Effector memory CD8-positive, alpha-beta T cell (primary cell): Measurements from ENCODE around the gene COL2A1.

Source experiments
- ATAC-seq: fragments of 150-1000 bp; cut with Tn5 transposase; replicated peaks from 2 replicates; pipeline ENCODE4 v1.10.0; 2021; ENCODE audit warnings: mild to moderate bottlenecking, moderate library complexity
- DNase-seq, 3 experiments: peaks; one replicate each; pipeline ENCODE4 v3.0.0; 2021
- H3K27ac Mint-ChIP-seq, 2 donors: one replicate each; pipeline ENCODE4 v1.8.0; 2022; ENCODE audit warnings: mild to moderate bottlenecking in 2 of 2, mixed read lengths in 2 of 2, moderate library complexity in 2 of 2
- H3K27me3 Mint-ChIP-seq, 2 donors: one replicate each; pipeline ENCODE4 v1.8.0; 2022; ENCODE audit warnings: mixed read lengths in 2 of 2
- H3K36me3 Mint-ChIP-seq: one replicate; pipeline ENCODE4 v1.8.0; 2022; ENCODE audit warnings: mild to moderate bottlenecking, moderate library complexity, mixed read lengths; ENCODE audit not compliant: insufficient read depth
- H3K4me1 Mint-ChIP-seq, 2 donors: one replicate each; pipeline ENCODE4 v1.8.0; 2022; ENCODE audit warnings: low read depth in 2 of 2, mixed read lengths in 2 of 2
- H3K4me3 Mint-ChIP-seq, 2 donors: one replicate each; pipeline ENCODE4 v1.8.0; 2022; ENCODE audit warnings: mild to moderate bottlenecking in 2 of 2, mixed read lengths in 2 of 2, moderate library complexity in 2 of 2
- H3K9me3 Mint-ChIP-seq, 2 donors: one replicate each; pipeline ENCODE4 v1.8.0; 2022; ENCODE audit warnings: mixed read lengths in 2 of 2

Gene COL2A1

GRCh38 chr12:48013287-48013686, 9.0 kb upstream of the COL2A1 start:
- Mint-ChIP-seq H3K9me3 (no peaks in the 10 kb centered on the region), H3K4me3 (no peak overlapping the region), H3K4me1 (no peaks in the 10 kb centered on the region), H3K36me3 (no peaks in the 10 kb centered on the region), H3K27me3 (peaks cover 46 to 88% of the 10 kb centered on the region in 2 donors), H3K27ac (no peak overlapping the region)
- DNase-seq (no peak), ATAC-seq (no peak)

DNA sequence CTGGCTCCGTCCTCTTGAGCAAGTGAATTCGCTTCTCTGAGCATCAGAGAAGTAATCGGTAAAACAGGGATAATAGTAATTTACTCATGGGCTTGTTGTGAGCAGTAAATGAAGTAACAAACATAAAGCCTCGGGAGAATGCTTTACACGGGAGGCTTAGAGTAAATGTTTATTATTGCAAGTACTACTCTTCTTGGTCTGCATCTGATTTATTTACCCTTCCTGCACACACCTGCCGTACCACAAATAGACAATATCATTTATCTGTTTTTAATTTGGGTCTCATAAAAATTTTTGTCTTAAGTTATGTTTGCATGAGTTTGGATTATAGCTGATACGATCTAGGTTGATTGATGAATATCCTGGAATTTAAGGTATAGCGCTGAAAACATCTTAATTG, 7.8 kb upstream of the COL2A1 start:
- ATAC-seq (no peak), DNase-seq (no peak)
- Mint-ChIP-seq H3K27ac (no peak overlapping the region), H3K4me3 (no peak overlapping the region), H3K36me3 (no peaks in the 10 kb centered on the region), H3K9me3 (no peaks in the 10 kb centered on the region), H3K4me1 (no peaks in the 10 kb centered on the region), H3K27me3 (peaks cover 50 to 88% of the 10 kb centered on the region in 2 donors)

DNA sequence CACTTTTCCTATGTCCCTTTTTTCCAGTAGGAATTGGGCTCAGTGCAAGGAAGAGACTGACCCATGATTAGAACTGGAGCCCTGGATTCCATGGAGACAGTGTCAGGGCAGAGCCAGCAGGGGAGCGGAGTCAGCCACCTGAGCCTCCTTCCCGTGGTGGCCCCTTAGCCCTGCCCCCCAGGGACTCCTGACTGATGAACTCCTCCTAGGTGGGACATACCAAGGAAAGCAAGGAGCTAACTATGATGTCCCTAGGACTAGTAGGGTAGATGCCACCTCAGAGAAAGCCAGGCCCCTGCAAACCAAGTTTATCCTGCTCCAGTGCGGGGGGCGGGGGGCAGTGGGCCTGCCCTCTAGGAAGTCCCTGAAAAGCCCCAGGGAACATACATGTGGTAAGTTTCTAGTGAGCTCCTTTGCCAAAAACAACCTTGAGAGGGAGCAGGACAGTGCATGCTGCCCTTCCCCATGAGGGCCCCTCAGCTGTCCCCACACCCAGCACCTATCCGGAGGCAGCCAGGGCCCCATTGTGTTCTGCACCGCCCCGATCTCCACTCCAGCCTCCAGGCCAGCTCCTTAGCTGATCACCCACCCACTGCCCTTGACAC, 6.2 kb upstream of the COL2A1 start:
- Mint-ChIP-seq H3K4me3 (no peak overlapping the region), H3K9me3 (no peaks in the 10 kb centered on the region), H3K27ac (no peak overlapping the region), H3K4me1 (peaks cover 0 to under 1% of the 10 kb centered on the region in 2 donors), H3K27me3 (peaks cover 66 to 93% of the 10 kb centered on the region in 2 donors), H3K36me3 (no peaks in the 10 kb centered on the region)
- DNase-seq (no peak), ATAC-seq (no peak)

GRCh38 chr12:48009471-48009870, 5.2 kb upstream of the COL2A1 start:
- DNase-seq = no peak
- H3K9me3 Mint-ChIP-seq = no peaks in the 10 kb centered on the region
- H3K4me3 Mint-ChIP-seq = no peak overlapping the region
- no peaks in the 10 kb centered on the region for H3K36me3 Mint-ChIP-seq
- no peak overlapping the region for H3K27ac Mint-ChIP-seq
- H3K4me1 Mint-ChIP-seq = peaks cover 0 to 2% of the 10 kb centered on the region in 2 donors
- peaks cover 71 to 93% of the 10 kb centered on the region in 2 donors for H3K27me3 Mint-ChIP-seq
- ATAC-seq = no peak

- no peak overlapping the region for H3K27ac Mint-ChIP-seq
- no peaks in the 10 kb centered on the region for H3K9me3 Mint-ChIP-seq
- H3K27me3 Mint-ChIP-seq = peaks cover 72 to 94% of the 10 kb centered on the region in 2 donors
- H3K4me3 Mint-ChIP-seq = no peak overlapping the region
- H3K36me3 Mint-ChIP-seq = no peaks in the 10 kb centered on the region
- H3K4me1 Mint-ChIP-seq = peaks cover under 1 to 2% of the 10 kb centered on the region in 2 donors
- no peak for DNase-seq
- ATAC-seq = no peak
Measured at GRCh38 chr12:48008950-48009349, 4.7 kb upstream of the COL2A1 start.

DNA sequence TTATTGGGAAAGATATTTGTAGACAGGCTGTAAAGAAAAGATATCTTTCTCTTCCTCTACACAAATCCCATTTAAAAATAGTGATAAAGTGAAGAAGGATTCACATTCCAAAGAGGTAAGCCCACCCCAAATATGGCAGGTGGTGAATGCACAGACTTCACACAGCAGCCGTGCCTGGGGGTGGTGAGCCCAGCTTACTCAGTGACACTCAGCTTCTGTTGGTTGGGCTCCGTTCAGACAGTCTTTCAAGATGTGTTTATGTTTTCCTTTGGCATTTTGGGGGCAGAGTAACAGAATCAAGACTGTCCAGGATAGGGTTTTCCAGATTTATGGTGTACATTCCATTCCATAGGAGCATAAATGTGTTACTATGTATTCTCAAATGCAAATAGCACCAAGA, 4.1 kb upstream of the COL2A1 start:
- Mint-ChIP-seq H3K9me3 (no peaks in the 10 kb centered on the region), H3K4me3 (no peak overlapping the region), H3K27me3 (peaks cover 72 to 94% of the 10 kb centered on the region in 2 donors), H3K4me1 (peaks cover 7% of the 10 kb centered on the region in 2 donors), H3K36me3 (no peaks in the 10 kb centered on the region), H3K27ac (no peak overlapping the region)
- DNase-seq (no peak), ATAC-seq (no peak)

- peaks cover 2% of the 10 kb centered on the region for H3K36me3 Mint-ChIP-seq
- no peak for ATAC-seq
- no peak overlapping the region for H3K27ac Mint-ChIP-seq
- H3K4me1 Mint-ChIP-seq = peaks cover 14 to 15% of the 10 kb centered on the region in 2 donors
- no peak overlapping the region for H3K4me3 Mint-ChIP-seq
- DNase-seq = no peak
- H3K27me3 Mint-ChIP-seq = peaks cover 82 to 96% of the 10 kb centered on the region in 2 donors
- H3K9me3 Mint-ChIP-seq = no peaks in the 10 kb centered on the region
Measured at GRCh38 chr12:48007206-48007605, 2.9 kb upstream of the COL2A1 start.

GRCh38 chr12:48005750-48006021, 1.4 kb upstream of the COL2A1 start:
- no peaks in the 10 kb centered on the region for H3K9me3 Mint-ChIP-seq
- no peak for ATAC-seq
- peak overlapping the region; percentile 58 to 59 for H3K4me3 Mint-ChIP-seq

DNA sequence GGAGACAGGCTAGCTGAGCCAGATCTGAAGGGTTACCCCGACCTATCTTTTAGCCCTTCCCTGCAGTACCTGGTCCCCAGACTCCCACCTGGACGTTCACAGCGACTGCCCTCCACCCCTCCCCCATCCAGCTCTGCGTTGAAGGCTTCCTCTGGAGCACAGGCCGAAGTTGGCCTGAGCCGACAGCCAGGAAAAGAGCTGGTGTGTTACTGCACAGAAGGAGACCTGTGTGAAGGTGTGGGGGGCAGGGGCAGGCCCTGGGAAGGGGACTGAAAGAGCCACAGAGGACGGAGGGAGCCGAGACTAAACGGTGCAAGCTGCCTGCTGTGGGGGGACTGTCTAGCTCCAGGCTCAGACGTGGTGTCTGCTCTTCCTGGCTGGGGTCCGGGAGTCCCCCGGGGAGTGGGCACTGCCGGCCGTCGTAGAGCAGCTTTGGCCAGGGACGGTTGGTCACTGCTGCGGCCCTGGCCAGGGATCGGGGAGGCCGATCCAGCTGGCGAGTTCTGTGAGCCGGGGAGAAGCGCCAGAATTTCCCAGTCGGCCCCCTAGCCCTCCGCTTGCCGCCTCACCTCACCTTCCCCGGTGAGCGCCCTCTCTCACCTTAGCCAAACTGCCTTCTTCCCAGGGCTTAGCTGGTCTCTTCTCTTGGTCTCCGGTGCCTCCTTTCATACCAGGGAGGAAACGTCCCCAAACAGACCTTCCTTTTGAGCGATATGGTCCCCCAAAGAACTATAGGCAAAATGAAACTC, 899 bp upstream of the COL2A1 start:
- H3K4me3 Mint-ChIP-seq = peak overlapping the region; percentile 58 to 59
- H3K27ac Mint-ChIP-seq = no peak overlapping the region
- peaks cover 2% of the 10 kb centered on the region for H3K36me3 Mint-ChIP-seq
- peaks cover 22 to 27% of the 10 kb centered on the region in 2 donors for H3K4me1 Mint-ChIP-seq
- peaks cover 88 to 96% of the 10 kb centered on the region in 2 donors for H3K27me3 Mint-ChIP-seq
- DNase-seq (no peak), ATAC-seq (no peak)
- H3K9me3 Mint-ChIP-seq = no peaks in the 10 kb centered on the region

More at GRCh38 chr12:48005750-48006021, 1.4 kb upstream of the COL2A1 start:
- peaks cover 86 to 96% of the 10 kb centered on the region in 2 donors for H3K27me3 Mint-ChIP-seq
- peaks cover 2% of the 10 kb centered on the region for H3K36me3 Mint-ChIP-seq
- peaks cover 22 to 27% of the 10 kb centered on the region in 2 donors for H3K4me1 Mint-ChIP-seq
- H3K27ac Mint-ChIP-seq = no peak overlapping the region
- no peak for DNase-seq

- Mint-ChIP-seq H3K4me1 (peaks cover 23 to 27% of the 10 kb centered on the region in 2 donors), H3K36me3 (peaks cover 2% of the 10 kb centered on the region), H3K27me3 (peaks cover 91 to 96% of the 10 kb centered on the region in 2 donors), H3K9me3 (no peaks in the 10 kb centered on the region), H3K4me3 (peak overlapping the region; percentile 71 to 90), H3K27ac (no peak overlapping the region)
- DNase-seq (peak in 1 of 3 experiments; percentile 10), ATAC-seq (peak; percentile 21)
Measured at GRCh38 chr12:48003226-48004052, 837 bp downstream of the COL2A1 start.

DNA sequence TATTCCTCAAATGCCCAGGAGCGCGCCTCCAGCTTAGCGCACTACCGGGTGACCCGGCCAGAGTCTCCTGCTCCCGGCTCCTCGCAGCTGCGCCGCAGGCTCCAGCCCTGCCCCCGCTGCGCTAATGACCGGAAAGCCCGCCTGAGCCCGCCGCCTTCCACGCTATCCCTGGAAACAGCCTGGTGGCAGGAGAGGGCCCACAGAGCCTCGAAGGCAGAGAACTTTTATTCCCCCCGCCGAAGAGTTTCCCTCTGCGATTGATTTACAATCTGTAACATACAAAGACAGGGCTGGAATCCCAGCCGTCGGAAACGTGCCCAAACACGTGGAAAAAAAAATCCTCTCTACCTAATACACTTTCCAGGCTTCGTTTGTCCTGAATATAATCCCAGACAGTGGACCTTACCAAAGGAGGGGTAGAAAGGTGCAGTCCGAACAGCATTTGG, 1.5 kb downstream of the COL2A1 start:
- DNase-seq = no peak
- Mint-ChIP-seq H3K27ac (no peak overlapping the region), H3K27me3 (peaks cover 91 to 96% of the 10 kb centered on the region in 2 donors), H3K36me3 (peaks cover 2% of the 10 kb centered on the region), H3K4me1 (peaks cover 24 to 27% of the 10 kb centered on the region in 2 donors), H3K9me3 (no peaks in the 10 kb centered on the region), H3K4me3 (peak overlapping the region; percentile 71 to 90)
- ATAC-seq = no peak

- H3K27ac Mint-ChIP-seq = no peak overlapping the region
- peaks cover 89 to 96% of the 10 kb centered on the region in 2 donors for H3K27me3 Mint-ChIP-seq
- peaks cover 2% of the 10 kb centered on the region for H3K36me3 Mint-ChIP-seq
- ATAC-seq (no peak), DNase-seq (no peak)
- peaks cover 24 to 27% of the 10 kb centered on the region in 2 donors for H3K4me1 Mint-ChIP-seq
- H3K4me3 Mint-ChIP-seq = peak overlapping the region; percentile 86 to 90
- H3K9me3 Mint-ChIP-seq = no peaks in the 10 kb centered on the region
Measured at GRCh38 chr12:48002414-48002730, 1.9 kb downstream of the COL2A1 start.

DNA sequence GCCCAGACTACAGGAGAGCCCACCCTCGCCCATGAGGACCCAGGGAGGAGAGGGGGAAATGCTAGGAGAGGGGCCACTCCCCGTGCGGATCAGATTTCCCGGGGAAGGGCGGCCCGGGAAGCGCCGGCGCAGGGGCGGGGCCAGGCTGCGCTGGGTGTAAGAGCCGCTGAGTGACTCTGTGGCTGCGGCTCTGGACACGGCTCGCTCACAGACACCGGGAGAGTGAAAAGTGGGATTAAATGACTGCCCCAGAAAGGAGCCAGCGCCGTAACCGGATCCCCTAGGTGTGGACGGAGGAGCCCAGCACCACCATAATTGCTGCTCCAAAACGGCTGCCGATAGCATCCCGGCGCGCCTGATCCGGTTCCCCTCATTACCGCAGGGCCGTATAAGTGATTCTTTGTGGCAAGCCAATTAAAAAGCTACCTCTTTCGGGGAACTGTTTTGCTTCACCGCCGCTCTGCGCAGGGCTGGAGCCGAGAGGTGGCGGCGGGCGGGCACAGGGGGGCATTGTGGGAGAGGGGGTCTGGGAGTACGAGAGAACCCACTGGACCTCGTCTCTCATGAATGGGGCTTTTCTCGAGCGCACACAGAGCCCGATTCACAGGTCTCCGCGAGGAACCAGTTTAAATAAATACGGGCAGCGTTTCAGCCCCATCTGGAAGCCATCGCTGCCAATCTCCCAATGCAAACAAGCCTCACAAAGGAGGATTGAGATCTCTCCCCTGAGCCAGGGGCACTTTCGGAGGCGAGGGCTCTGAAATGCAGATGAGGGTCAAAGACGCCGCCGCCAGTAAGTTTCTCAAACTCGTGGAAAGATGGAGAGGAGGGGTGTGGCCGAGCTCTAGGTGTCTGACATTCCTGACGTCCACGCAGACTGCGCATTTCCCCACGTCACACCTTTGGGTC, 2.5 kb downstream of the COL2A1 start:
- Mint-ChIP-seq H3K27me3 (peaks cover 82 to 96% of the 10 kb centered on the region in 2 donors), H3K4me3 (peak overlapping the region; percentile 86 to 90), H3K36me3 (peaks cover 2% of the 10 kb centered on the region), H3K4me1 (peaks cover 24 to 27% of the 10 kb centered on the region in 2 donors), H3K27ac (peak overlapping the region in 1 of 2 donors; percentile 81), H3K9me3 (no peaks in the 10 kb centered on the region)
- DNase-seq = no peak
- ATAC-seq = peak; percentile 24
